Measurements from ENCODE around the gene EFS.

DNA sequence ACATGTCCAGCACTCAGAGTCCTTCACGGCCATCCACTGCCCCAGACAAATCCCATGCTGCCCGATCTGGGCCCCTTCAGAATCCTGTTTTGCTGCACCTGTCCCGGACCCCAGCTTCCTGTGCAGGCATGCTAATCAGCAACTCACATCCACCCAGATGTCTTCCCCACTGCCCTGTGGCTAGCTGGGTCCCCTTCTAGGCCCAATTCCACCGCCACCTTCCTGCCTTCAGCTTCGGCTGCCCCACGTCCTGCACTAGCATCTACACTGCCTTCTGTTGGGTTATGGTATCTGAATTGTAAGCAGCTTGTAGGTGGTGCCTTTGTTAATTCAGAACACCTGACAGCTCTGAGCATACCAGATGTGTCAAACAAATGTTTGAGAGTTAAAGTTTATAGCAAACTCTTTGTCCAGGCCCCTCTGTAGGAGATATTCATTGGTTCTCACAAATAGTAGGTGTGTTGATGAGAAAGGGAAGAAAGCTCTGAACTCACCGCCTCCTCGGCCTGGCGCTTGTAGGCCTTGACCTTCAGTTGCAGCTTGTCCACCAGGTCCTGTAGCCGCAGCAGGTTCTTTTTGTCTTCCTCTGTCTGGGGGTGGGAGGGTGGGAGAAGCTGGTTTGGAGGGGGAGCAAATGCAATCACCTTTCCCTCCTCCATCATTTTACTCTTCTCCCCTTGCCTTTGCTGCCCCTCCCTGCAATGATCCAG lies 17.9 kb upstream of the EFS start:
- TF ChIP-seq, protein P1, sequence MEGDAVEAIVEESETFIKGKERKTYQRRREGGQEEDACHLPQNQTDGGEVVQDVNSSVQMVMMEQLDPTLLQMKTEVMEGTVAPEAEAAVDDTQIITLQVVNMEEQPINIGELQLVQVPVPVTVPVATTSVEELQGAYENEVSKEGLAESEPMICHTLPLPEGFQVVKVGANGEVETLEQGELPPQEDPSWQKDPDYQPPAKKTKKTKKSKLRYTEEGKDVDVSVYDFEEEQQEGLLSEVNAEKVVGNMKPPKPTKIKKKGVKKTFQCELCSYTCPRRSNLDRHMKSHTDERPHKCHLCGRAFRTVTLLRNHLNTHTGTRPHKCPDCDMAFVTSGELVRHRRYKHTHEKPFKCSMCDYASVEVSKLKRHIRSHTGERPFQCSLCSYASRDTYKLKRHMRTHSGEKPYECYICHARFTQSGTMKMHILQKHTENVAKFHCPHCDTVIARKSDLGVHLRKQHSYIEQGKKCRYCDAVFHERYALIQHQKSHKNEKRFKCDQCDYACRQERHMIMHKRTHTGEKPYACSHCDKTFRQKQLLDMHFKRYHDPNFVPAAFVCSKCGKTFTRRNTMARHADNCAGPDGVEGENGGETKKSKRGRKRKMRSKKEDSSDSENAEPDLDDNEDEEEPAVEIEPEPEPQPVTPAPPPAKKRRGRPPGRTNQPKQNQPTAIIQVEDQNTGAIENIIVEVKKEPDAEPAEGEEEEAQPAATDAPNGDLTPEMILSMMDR (IDR thresholded peaks at IDR 0.05) = no peak
- TF ChIP-seq POLR2AphosphoS5 (IDR thresholded peaks at IDR 0.05) = no peak
